ENCODE data around the gene ILDR2.

ILDR2 gene

GRCh38 chr1:166971252-166971651 is 4.1 kb downstream of the ILDR2 start:
- DNase-seq = no peak

- DNase-seq = no peak
These were observed 6.2 kb downstream of the ILDR2 start for GRCh38 chr1:166969074-166969677.

GRCh38 chr1:166960858-166961474 is 14.4 kb downstream of the ILDR2 start:
- no peak for DNase-seq

- no peak for DNase-seq
These were observed 18.5 kb downstream of the ILDR2 start for GRCh38 chr1:166956872-166957271.

- no peak for DNase-seq
These were observed 19.1 kb downstream of the ILDR2 start for GRCh38 chr1:166956057-166956850.

- no peak for DNase-seq
These were observed 21.8 kb downstream of the ILDR2 start for GRCh38 chr1:166953491-166953890.

GRCh38 chr1:166952002-166952746 is 23.2 kb downstream of the ILDR2 start:
- DNase-seq = no peak

- DNase-seq = no peak
These were observed 24.3 kb downstream of the ILDR2 start for GRCh38 chr1:166951050-166951449.

- no peak for DNase-seq
These were observed 25.2 kb downstream of the ILDR2 start for GRCh38 chr1:166950156-166950555.

- DNase-seq = no peak
These were observed 26.4 kb downstream of the ILDR2 start for GRCh38 chr1:166948856-166949350.

- DNase-seq = no peak
These were observed 27.8 kb downstream of the ILDR2 start for GRCh38 chr1:166947398-166948043.

GRCh38 chr1:166944186-166944967 is 31.0 kb downstream of the ILDR2 start:
- DNase-seq = no peak

GRCh38 chr1:166939741-166940375 is 35.5 kb downstream of the ILDR2 start:
- no peak for DNase-seq

GRCh38 chr1:166937962-166938361 is 37.4 kb downstream of the ILDR2 start:
- DNase-seq = no peak

GRCh38 chr1:166937329-166937728 is 38.0 kb downstream of the ILDR2 start:
- no peak for DNase-seq

GRCh38 chr1:166933633-166934032 is 41.7 kb downstream of the ILDR2 start:
- no peak for DNase-seq

GRCh38 chr1:166933140-166933539 is 42.2 kb downstream of the ILDR2 start:
- DNase-seq = no peak

GRCh38 chr1:166929911-166930310 is 45.4 kb downstream of the ILDR2 start:
- no peak for DNase-seq

- DNase-seq = no peak
These were observed 47.6 kb downstream of the ILDR2 start for GRCh38 chr1:166927701-166928100.

GRCh38 chr1:166925810-166926478 is 49.4 kb downstream of the ILDR2 start:
- DNase-seq = no peak
